B cell (primary cell): ENCODE data around the gene MMP21. TPM values are rescaled to one million over a fixed set of nuclear protein-coding genes. Genes with fewer than 3 reads are reported as not detected.

Experiments
- ATAC-seq: fragments of 200-7000 bp; cut with Tn5 transposase; one replicate; pipeline ENCODE4 v1.10.0; 2021; ENCODE audit warnings: low read depth, mild to moderate bottlenecking, moderate number of reproducible peaks, moderate library complexity
- CTCF ChIA-PET: fragments of 350-600 bp; sonication (Branson Sonifier 250); formaldehyde crosslinking; loops from one replicate; lab custom pipeline; 2021; ENCODE audit warnings: antibody characterized with exemption, inconsistent platforms; lab: Charles Lee
- POLR2A ChIA-PET: fragments of 350-600 bp; sonication (Branson Sonifier 250); formaldehyde crosslinking; loops from one replicate; lab custom pipeline; 2021; ENCODE audit warnings: antibody characterized with exemption; lab: Charles Lee
- DNase-seq: peaks from one replicate; pipeline ENCODE4 v3.0.0; 2013
- H2AFZ ChIP-seq: 2 replicates; pipeline ENCODE4 v1.6.1; 2012; ENCODE audit warnings: mild to moderate bottlenecking, low read depth, low read length; ENCODE audit not compliant: insufficient read depth, poor library complexity, severe bottlenecking
- H3K27ac ChIP-seq, 2 donors: 1 replicate in 1 of 2; 2 replicates in 1 of 2; pipeline ENCODE4 v1.5.1; 2012 to 2013; ENCODE audit warnings: low read length in 2 of 2, mild to moderate bottlenecking in 2 of 2, moderate library complexity in 1 of 2
- H3K27me3 ChIP-seq, 4 experiments: fragments of 200-600 bp in 1 of 4; sonication (generic) in 1 of 4; replicated peaks in 1 of 4; 1 replicate in 2 of 4; 2 replicates in 2 of 4; pipeline versions ENCODE4 v1.6.1 to v1.7.0; 2013 to 2016; ENCODE audit warnings: low read length in 3 of 4, mild to moderate bottlenecking in 2 of 4, mixed read lengths in 1 of 4, moderate library complexity in 1 of 4; ENCODE audit not compliant: insufficient read depth in 4 of 4, control insufficient read depth in 3 of 4; ENCODE audit errors: control extremely low read depth in 1 of 4
- H3K36me3 ChIP-seq, 2 experiments: replicated peaks in 1 of 2; 1 replicate in 1 of 2; 2 replicates in 1 of 2; pipeline versions ENCODE4 v1.6.1 to v1.7.1; 2013; ENCODE audit warnings: low read length in 1 of 2; ENCODE audit not compliant: insufficient read depth in 2 of 2, control insufficient read depth in 1 of 2; ENCODE audit errors: control extremely low read depth in 1 of 2, extremely low read depth in 1 of 2
- H3K4me1 ChIP-seq, 2 donors: fragments of 200-600 bp in 1 of 2; sonication (generic) in 1 of 2; 1 replicate in 1 of 2; 2 replicates in 1 of 2; pipeline versions ENCODE4 v1.5.1 to v1.6.1; 2013 to 2017; ENCODE audit warnings: low read length in 2 of 2; ENCODE audit not compliant: control insufficient read depth in 2 of 2, insufficient read depth in 2 of 2
- H3K4me2 ChIP-seq: replicated peaks from 2 replicates; pipeline ENCODE3; 2012; ENCODE audit warnings: mild to moderate bottlenecking, low read depth, low read length; ENCODE audit not compliant: poor library complexity, severe bottlenecking
- H3K4me3 ChIP-seq, 5 experiments: fragments of 200-600 bp in 1 of 5; sonication (generic) in 1 of 5; 1 replicate in 3 of 5; 2 replicates in 2 of 5; pipeline versions ENCODE4 v1.5.1 to v1.7.0; 2011 to 2016; ENCODE audit warnings: low read length in 4 of 5, mild to moderate bottlenecking in 4 of 5, low read depth in 2 of 5, control low read depth in 1 of 5, moderate library complexity in 1 of 5; ENCODE audit not compliant: insufficient read depth in 1 of 5; ENCODE audit errors: control extremely low read depth in 1 of 5, extremely low read depth in 1 of 5
- H3K79me2 ChIP-seq: fragments of 200-600 bp; sonication (generic); one replicate; pipeline ENCODE4 v1.6.0; 2016; ENCODE audit warnings: low read length; ENCODE audit not compliant: control insufficient read depth, insufficient read depth
- H3K9ac ChIP-seq: fragments of 200-600 bp; sonication (generic); 2 replicates; pipeline ENCODE4 v1.6.1; 2017; ENCODE audit warnings: mild to moderate bottlenecking, low read length, moderate library complexity
- H3K9me3 ChIP-seq, 3 donors: one replicate each; pipeline versions ENCODE4 v1.6.1 to v1.7.1; 2013; ENCODE audit warnings: low read length in 2 of 3; ENCODE audit not compliant: control insufficient read depth in 2 of 3, insufficient read depth in 1 of 3; ENCODE audit errors: control extremely low read depth in 1 of 3
- H4K20me1 ChIP-seq: 2 replicates; pipeline ENCODE4 v1.6.0; 2012; ENCODE audit warnings: mild to moderate bottlenecking, low read length; ENCODE audit not compliant: insufficient read depth, control insufficient read depth, poor library complexity, severe bottlenecking
- H3K27ac Mint-ChIP-seq: one replicate; pipeline ENCODE4 v1.8.0; 2021; ENCODE audit warnings: mixed read lengths
- H3K27me3 Mint-ChIP-seq: one replicate; pipeline ENCODE4 v1.8.0; 2021; ENCODE audit warnings: mixed read lengths
- H3K4me1 Mint-ChIP-seq: one replicate; pipeline ENCODE4 v1.8.0; 2021; ENCODE audit warnings: mixed read lengths
- H3K4me3 Mint-ChIP-seq: one replicate; pipeline ENCODE4 v1.8.0; 2021; ENCODE audit warnings: mixed read lengths
- H3K9me3 Mint-ChIP-seq: one replicate; pipeline ENCODE4 v1.8.0; 2022; ENCODE audit warnings: mixed read lengths; ENCODE audit not compliant: insufficient read depth
- EZH2 ChIP-seq: IDR thresholded peaks from 2 replicates; pipeline ENCODE4 v1.6.1; 2012; ENCODE audit warnings: borderline replicate concordance, low read depth, mild to moderate bottlenecking, moderate library complexity, low read length; ENCODE audit not compliant: insufficient read depth, poor library complexity, severe bottlenecking
- WGBS: methylation state at CpG from one replicate; pipeline ENCODE4 v1.1.5; 2013; ENCODE audit warnings: missing lambda C conversion rate; ENCODE audit not compliant: insufficient coverage; 5-methylcytosine and 5-hydroxymethylcytosine counted together
- intact Hi-C: fragments of 100-400 bp; cut with micrococcal nuclease; formaldehyde crosslinking; loops from one replicate; pipeline ENCODE4 v1.10.0; 2022
- polyA plus RNA-seq: library from polyadenylated mRNA; depleted of rRNA; stranded (reverse); fragments of >200 nt; gene quantifications from 2 replicates; pipeline ENCODE4 v1.2.3, GENCODE V29; 2012
- total RNA-seq, 2 donors: library from RNA; stranded (reverse); fragments of 120-200 nt in 1 of 2; gene quantifications; 1 replicate in 1 of 2; 2 replicates in 1 of 2; pipeline versions ENCODE4 v1.2.3 to v1.2.4, GENCODE V29; 2013 to 2022
- TF ChIP-seq, protein P1 (sequence below): fragments of 200-600 bp; IDR thresholded peaks from one replicate; pipeline ENCODE4 v1.8.0; 2022; ENCODE audit warnings: antibody characterized with exemption, mild to moderate bottlenecking

The MMP21 gene
- total and polyA plus RNA-seq, 2 donors (not counting 1 experiment from before 2014, with no cell fraction given), result 0.15 to 0.18 TPM

DNA sequence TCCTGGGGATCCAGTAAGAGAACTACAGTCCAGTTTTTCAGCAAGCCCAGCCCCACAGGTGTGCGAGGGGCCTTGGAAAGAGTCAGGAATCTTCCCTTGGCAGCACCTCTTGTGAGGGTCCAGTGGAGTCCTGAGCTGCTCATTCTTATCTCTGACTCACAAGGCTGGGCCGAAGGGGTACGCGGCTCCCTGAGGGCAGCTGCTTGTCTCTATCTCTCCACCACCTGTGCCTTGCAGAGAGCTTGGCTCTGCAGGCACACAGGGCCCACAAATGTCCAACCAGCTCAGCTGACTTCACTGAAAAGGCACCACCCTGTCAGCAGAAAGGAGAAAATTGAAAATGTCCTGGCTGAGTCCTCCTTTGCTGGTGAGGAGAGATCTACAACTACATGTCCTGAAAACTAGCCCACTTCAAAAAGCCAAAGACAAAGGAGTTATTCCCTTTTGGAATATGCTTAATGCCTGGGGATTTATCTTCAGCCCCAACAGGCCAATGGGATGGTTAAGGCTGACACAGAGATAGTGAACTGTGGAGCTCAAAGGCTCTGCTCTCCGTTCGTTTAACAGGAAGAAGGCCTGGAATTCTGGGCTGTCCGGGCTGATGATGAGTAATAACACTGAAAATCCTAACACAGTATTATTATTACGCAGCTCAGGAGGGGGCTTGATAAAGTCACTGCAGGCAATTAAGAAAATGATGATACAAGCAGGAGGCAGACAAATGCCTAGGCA is 24.0 kb upstream of the MMP21 start:
- CTCF ChIA-PET, result interaction anchor here (1.5 kb wide), 1 partner anchor 51 kb away, joined by 3 read pairs; no protein-coding TSS in a partner anchor
- Histone ChIP-seq H2AFZ (no peak overlapping the region), H4K20me1 (no peaks in the 10 kb centered on the region), H3K27me3 (no peaks in the 10 kb centered on the region), H3K9ac (no peak overlapping the region), H3K4me2 (no peak overlapping the region), H3K79me2 (no peaks in the 10 kb centered on the region), H3K36me3 (peaks cover 0 to 35% of the 10 kb centered on the region in 2 experiments), H3K9me3 (no peaks in the 10 kb centered on the region), H3K4me3 (no peak overlapping the region), H3K4me1 (no peaks in the 10 kb centered on the region), H3K27ac (no peak overlapping the region)
- H3K4me3 Mint-ChIP-seq, result no peak overlapping the region
- POLR2A ChIA-PET, result no interaction called here
- H3K27ac Mint-ChIP-seq, result no peak overlapping the region
- no peaks in the 10 kb centered on the region for H3K27me3 Mint-ChIP-seq
- no peaks in the 10 kb centered on the region for H3K9me3 Mint-ChIP-seq
- DNase-seq (no peak), ATAC-seq (no peak)
- intact Hi-C loops, result no loop called here
- no peaks in the 10 kb centered on the region for H3K4me1 Mint-ChIP-seq
- TF ChIP-seq EZH2, result no peak
- TF ChIP-seq, protein P1, sequence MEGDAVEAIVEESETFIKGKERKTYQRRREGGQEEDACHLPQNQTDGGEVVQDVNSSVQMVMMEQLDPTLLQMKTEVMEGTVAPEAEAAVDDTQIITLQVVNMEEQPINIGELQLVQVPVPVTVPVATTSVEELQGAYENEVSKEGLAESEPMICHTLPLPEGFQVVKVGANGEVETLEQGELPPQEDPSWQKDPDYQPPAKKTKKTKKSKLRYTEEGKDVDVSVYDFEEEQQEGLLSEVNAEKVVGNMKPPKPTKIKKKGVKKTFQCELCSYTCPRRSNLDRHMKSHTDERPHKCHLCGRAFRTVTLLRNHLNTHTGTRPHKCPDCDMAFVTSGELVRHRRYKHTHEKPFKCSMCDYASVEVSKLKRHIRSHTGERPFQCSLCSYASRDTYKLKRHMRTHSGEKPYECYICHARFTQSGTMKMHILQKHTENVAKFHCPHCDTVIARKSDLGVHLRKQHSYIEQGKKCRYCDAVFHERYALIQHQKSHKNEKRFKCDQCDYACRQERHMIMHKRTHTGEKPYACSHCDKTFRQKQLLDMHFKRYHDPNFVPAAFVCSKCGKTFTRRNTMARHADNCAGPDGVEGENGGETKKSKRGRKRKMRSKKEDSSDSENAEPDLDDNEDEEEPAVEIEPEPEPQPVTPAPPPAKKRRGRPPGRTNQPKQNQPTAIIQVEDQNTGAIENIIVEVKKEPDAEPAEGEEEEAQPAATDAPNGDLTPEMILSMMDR, result no peak
- 100% methylated on average over 1 of the region's 8 CpGs for WGBS

DNA sequence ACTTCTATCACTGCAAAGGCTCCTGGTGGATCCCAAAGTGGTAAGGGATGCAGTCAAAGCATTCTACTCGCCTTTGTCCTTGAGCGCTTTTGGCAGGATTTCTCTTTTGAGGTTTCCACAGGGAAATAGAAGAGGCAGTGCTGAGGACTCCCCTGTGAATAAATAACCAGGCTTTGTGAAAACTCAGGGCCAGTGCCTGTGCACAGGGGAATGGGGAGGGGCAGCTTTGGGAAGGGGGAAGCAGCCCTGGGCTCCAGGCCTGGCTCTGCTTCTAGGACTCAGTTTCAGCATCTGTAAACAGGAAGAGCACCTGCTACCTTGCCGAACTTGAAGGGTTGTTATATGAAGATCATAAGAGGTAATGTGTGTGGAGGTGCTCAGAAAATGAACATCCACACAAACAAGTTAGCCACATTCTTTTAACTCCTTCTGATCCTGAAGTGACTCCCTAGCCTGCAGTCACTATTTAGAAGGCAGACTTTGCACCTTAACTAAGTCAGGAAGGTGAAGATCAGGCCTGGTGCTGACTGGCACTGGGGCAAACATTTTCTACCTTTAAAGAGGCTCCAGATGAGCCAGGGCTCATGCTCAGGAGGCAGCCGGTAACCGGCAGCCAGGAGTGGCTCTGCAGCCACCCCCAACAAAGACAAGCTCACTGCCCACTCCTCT is 22.5 kb upstream of the MMP21 start:
- H3K27ac Mint-ChIP-seq, result no peak overlapping the region
- no peaks in the 10 kb centered on the region for H3K9me3 ChIP-seq
- ChIA-PET CTCF (no interaction called here), POLR2A (no interaction called here)
- WGBS, result 81% methylated on average over 4 of the region's 5 CpGs
- no peak overlapping the region for H3K4me3 ChIP-seq
- H3K4me1 Mint-ChIP-seq, result no peaks in the 10 kb centered on the region
- no peak overlapping the region for H3K9ac ChIP-seq
- H2AFZ ChIP-seq, result no peak overlapping the region
- H3K4me2 ChIP-seq, result no peak overlapping the region
- ATAC-seq (no peak), DNase-seq (no peak)
- H3K4me3 Mint-ChIP-seq, result no peak overlapping the region
- no peaks in the 10 kb centered on the region for H3K4me1 ChIP-seq
- H3K27ac ChIP-seq, result no peak overlapping the region
- intact Hi-C loops, result no loop called here
- H3K79me2 ChIP-seq, result no peaks in the 10 kb centered on the region
- H3K36me3 ChIP-seq, result peaks cover 3 to 42% of the 10 kb centered on the region in 2 experiments
- H4K20me1 ChIP-seq, result no peaks in the 10 kb centered on the region
- H3K9me3 Mint-ChIP-seq, result no peaks in the 10 kb centered on the region
- H3K27me3 ChIP-seq, result no peaks in the 10 kb centered on the region
- TF ChIP-seq EZH2, result no peak
- TF ChIP-seq, protein P1, result no peak
- H3K27me3 Mint-ChIP-seq, result no peaks in the 10 kb centered on the region
